Measurements from ENCODE around the gene PRRG1. TPM values are rescaled to one million over a fixed set of nuclear protein-coding genes. Genes with fewer than 3 reads are reported as not detected.
A peak's percentile ranks its signal among the peaks of the same experiment; 100 is the strongest.

Gene PRRG1
- total and polyA plus RNA-seq, 12 donors: 3.0 to 15.9 (median 10.7) TPM

- Histone ChIP-seq H3K9me3 (no peaks in the 10 kb centered on the region), H3K4me1 (peaks cover 0 to 19% (median 4%) of the 10 kb centered on the region in 9 donors), H3K27me3 (peaks cover 0 to 40% (median 0%) of the 10 kb centered on the region in 7 donors), H3K36me3 (no peaks in the 10 kb centered on the region), H3K4me3 (peak overlapping the region in 9 of 10 donors; percentile 40 to 78 (median 70)), H3K27ac (peak overlapping the region in 9 of 10 donors; percentile 71 to 90 (median 87))
- WGBS, 2 donors: 0 to 2% methylated on average over 11 to 18 of the region's 18 CpGs
- ATAC-seq (no peak), DNase-seq (no peak)
- no peak for TF ChIP-seq CTCF (IDR thresholded peaks at IDR 0.05)
- intact Hi-C loops (cut with DNase I): loop anchor here in 1 of 10 donors (1.0 kb wide), 1 partner anchor 85 kb away; no protein-coding TSS in a partner anchor
Measured at GRCh38 chrX:37348971-37349220, 268 bp upstream of the PRRG1 start.

- Histone ChIP-seq H3K27ac (peak overlapping the region; percentile 78 to 92 (median 88)), H3K4me3 (peak overlapping the region in 9 of 10 donors; percentile 55 to 78 (median 70)), H3K4me1 (peaks cover 0 to 19% (median 4%) of the 10 kb centered on the region in 9 donors), H3K9me3 (no peaks in the 10 kb centered on the region), H3K36me3 (no peaks in the 10 kb centered on the region), H3K27me3 (peaks cover 0 to 35% (median 0%) of the 10 kb centered on the region in 7 donors)
- no peak for TF ChIP-seq CTCF (IDR thresholded peaks at IDR 0.05)
- 0 to 2% methylated on average over 7 of the region's 8 CpGs for WGBS, 2 donors
- intact Hi-C loops (cut with DNase I): loop anchor here in 1 of 10 donors (10.0 kb wide), 1 partner anchor 75 kb away; no protein-coding TSS in a partner anchor
- DNase-seq (no peak), ATAC-seq (peak; percentile 19 to 59 (median 40))
Measured at GRCh38 chrX:37350034-37350365, 836 bp downstream of the PRRG1 start.

- DNase-seq: no peak
- Histone ChIP-seq H3K36me3 (no peaks in the 10 kb centered on the region), H3K27me3 (peaks cover 0 to 27% (median 0%) of the 10 kb centered on the region in 7 donors), H3K4me1 (peaks cover 0 to 14% (median 2%) of the 10 kb centered on the region in 9 donors), H3K9me3 (peaks cover 0 to 2% (median 0%) of the 10 kb centered on the region in 11 donors), H3K27ac (no peak overlapping the region), H3K4me3 (no peak overlapping the region)
- intact Hi-C loops (cut with DNase I): loop anchor here in 1 of 10 donors (10.0 kb wide), 1 partner anchor 71 kb away; no protein-coding TSS in a partner anchor
- WGBS, 2 donors: 96 to 98% methylated on average over 2 of the region's 2 CpGs
- ATAC-seq: no peak
- TF ChIP-seq CTCF (IDR thresholded peaks at IDR 0.05): no peak
Measured at GRCh38 chrX:37353646-37354045, 4.5 kb downstream of the PRRG1 start.

GRCh38 chrX:37357436-37357835 lies 8.3 kb downstream of the PRRG1 start:
- no peak for TF ChIP-seq CTCF (IDR thresholded peaks at IDR 0.05)
- no peaks in the 10 kb centered on the region for H3K36me3 ChIP-seq
- intact Hi-C loops (cut with DNase I): loop anchor here in 1 of 10 donors (10.0 kb wide), 1 partner anchor 67 kb away; no protein-coding TSS in a partner anchor
- DNase-seq: no peak
- no peaks in the 10 kb centered on the region for H3K27me3 ChIP-seq
- 94 to 99% methylated on average over 3 of the region's 3 CpGs for WGBS, 2 donors
- no peak for ATAC-seq
- no peak overlapping the region for H3K4me3 ChIP-seq
- peaks cover 0 to 19% (median 0%) of the 10 kb centered on the region in 11 donors for H3K9me3 ChIP-seq
- H3K4me1 ChIP-seq: peaks cover 0 to 7% (median 0%) of the 10 kb centered on the region in 9 donors
- H3K27ac ChIP-seq: no peak overlapping the region

All from heart right ventricle (tissue), 16 donors.